Measurements from ENCODE around the gene SYNGR4. TPM values are rescaled to one million over a fixed set of nuclear protein-coding genes. Genes with fewer than 3 reads are reported as not detected.

The SYNGR4 gene
- total RNA-seq, 1 experiment from 2014 or later: not detected

DNA sequence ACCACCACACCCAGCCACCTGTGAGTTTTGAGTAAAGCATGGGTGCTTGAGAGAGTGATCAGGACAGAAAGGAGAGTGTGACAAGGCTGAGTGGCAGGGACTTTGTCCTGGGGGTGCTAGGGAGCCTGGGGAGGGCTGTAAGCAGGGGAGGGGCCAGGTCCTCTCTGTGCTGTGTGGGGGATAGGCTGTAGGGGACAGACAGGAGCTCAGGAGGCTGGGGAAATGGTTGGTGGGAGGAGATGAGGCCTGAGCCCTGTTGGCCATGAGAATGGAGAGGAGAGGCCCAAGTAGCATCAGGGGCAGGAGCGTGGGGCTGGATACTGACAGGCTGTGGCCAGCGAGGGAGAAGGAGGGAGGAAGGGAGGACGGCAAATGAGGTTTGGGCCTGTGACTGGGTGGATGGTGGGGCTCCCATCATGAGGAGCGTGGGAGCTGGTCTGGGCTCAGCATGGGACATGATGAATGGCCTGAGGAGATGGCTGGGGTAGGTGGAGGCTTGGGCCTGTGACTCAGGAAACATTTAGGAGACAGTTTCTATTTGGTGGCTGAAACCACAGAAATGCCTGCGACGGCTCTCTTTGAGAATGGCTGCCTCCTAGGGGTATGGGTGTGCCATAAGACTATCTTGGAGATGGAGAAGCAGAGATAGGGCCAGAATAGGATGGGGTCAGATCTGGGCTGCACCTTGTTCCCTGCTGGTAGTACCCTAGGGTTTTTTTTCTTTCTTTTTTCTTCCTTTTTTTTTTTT lies 54.3 kb downstream of the SYNGR4 start (continued):
- TF ChIP-seq, protein P1, sequence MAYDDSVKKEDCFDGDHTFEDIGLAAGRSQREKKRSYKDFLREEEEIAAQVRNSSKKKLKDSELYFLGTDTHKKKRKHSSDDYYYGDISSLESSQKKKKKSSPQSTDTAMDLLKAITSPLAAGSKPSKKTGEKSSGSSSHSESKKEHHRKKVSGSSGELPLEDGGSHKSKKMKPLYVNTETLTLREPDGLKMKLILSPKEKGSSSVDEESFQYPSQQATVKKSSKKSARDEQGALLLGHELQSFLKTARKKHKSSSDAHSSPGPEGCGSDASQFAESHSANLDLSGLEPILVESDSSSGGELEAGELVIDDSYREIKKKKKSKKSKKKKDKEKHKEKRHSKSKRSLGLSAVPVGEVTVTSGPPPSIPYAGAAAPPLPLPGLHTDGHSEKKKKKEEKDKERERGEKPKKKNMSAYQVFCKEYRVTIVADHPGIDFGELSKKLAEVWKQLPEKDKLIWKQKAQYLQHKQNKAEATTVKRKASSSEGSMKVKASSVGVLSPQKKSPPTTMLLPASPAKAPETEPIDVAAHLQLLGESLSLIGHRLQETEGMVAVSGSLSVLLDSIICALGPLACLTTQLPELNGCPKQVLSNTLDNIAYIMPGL (CRISPR knock-in tag; IDR thresholded peaks at IDR 0.05): no peak
- TF ChIP-seq, protein P2, sequence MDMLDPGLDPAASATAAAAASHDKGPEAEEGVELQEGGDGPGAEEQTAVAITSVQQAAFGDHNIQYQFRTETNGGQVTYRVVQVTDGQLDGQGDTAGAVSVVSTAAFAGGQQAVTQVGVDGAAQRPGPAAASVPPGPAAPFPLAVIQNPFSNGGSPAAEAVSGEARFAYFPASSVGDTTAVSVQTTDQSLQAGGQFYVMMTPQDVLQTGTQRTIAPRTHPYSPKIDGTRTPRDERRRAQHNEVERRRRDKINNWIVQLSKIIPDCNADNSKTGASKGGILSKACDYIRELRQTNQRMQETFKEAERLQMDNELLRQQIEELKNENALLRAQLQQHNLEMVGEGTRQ (CRISPR knock-in tag; IDR thresholded peaks at IDR 0.05): no peak
- TF ChIP-seq ZBTB21 (CRISPR knock-in tag; IDR thresholded peaks at IDR 0.05; ENCODE audit: borderline replicate concordance): no peak

DNA sequence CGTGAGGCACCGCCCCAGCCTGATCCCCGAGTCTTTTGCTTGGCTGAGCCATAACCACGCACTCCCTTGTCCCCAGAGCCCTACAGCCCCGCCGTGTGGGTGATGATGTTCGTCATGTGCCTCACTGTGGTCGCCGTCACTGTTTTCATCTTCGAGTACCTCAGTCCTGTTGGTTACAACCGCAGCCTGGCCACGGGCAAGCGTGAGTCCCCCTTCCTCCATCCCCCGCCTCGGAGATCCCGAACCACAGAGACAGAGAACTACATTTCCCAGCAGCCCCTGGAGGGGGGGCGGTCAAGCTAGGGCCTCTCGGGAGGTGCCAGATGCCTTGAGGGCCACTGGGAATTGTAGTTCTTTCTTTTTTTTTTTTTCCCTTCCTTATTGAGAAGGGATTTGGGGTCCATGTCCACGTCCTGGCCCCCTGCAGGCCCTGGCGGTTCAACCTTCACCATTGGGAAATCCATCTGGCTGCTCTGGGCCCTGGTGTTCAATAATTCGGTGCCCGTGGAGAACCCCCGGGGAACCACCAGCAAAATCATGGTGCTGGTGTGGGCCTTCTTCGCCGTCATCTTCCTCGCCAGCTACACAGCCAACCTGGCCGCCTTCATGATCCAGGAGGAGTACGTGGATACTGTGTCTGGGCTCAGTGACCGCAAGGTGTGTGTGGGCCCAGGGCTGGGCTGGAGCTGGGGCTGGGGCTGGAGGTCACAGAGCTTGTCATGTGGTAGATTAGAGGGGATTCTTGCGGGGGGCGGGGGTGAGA lies 55.2 kb downstream of the SYNGR4 start:
- Mint-ChIP-seq H3K27ac (peak overlapping the region; percentile 87), H3K9me3 (no peaks in the 10 kb centered on the region), H3K4me3 (peak overlapping the region; percentile 36), H3K4me1 (peaks cover 21% of the 10 kb centered on the region), H3K27me3 (ENCODE audit: low read depth) (no peaks in the 10 kb centered on the region), H3K36me3 (peaks cover 34% of the 10 kb centered on the region)
- peak; percentile 55 for ATAC-seq
- ChIA-PET CTCF (interaction anchor here (0.6 to 7.6 kb wide), 6 partner anchors 11 to 87 kb away, joined by 3 to 70 read pairs (median 4); partner anchors contain the start of gene KDELR1), POLR2A (interaction anchor here (1.7 kb wide), 1 partner anchor 19 kb away, joined by 6 read pairs; no protein-coding TSS in a partner anchor)
- peak; percentile 91 for TF ChIP-seq SP1 (CRISPR knock-in tag; conservative IDR thresholded peaks at IDR 0.05)
- TF ChIP-seq CREB1 (CRISPR knock-in tag; IDR thresholded peaks at IDR 0.05): no peak
- no peak for TF ChIP-seq FOXK1 (CRISPR knock-in tag; IDR thresholded peaks at IDR 0.05)
- peak; percentile 88 for DNase-seq (ENCODE audit: low spot score)

DNA sequence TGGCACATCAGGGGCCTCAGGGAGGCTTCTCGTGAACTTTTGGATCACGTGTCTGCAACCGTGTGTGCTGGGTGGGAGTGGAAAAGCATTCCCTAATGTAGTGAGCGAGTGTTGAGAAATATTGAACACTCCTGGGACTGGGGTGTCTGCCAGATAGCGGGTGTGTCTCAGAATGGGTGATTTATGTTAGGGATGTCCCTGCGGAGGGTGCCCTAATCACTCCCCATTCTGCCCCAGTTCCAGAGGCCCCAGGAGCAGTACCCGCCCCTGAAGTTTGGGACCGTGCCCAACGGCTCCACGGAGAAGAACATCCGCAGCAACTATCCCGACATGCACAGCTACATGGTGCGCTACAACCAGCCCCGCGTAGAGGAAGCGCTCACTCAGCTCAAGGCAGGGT lies 57.4 kb downstream of the SYNGR4 start:
- ChIA-PET CTCF (interaction anchor here (1.1 kb wide), 1 partner anchor 20 kb away, joined by 4 read pairs; no protein-coding TSS in a partner anchor), POLR2A (no interaction called here)
- H3K27ac Mint-ChIP-seq: no peak overlapping the region
- no peaks in the 10 kb centered on the region for H3K27me3 Mint-ChIP-seq (ENCODE audit: low read depth)
- H3K9me3 Mint-ChIP-seq: no peaks in the 10 kb centered on the region
- ATAC-seq (no peak), DNase-seq (ENCODE audit: low spot score) (no peak)
- peaks cover 18% of the 10 kb centered on the region for H3K4me1 Mint-ChIP-seq
- no peak for TF ChIP-seq KAT7 (CRISPR knock-in tag; IDR thresholded peaks at IDR 0.05; ENCODE audit: borderline replicate concordance)
- TF ChIP-seq OVOL2 (CRISPR knock-in tag; IDR thresholded peaks at IDR 0.05; ENCODE audit: borderline replicate concordance): no peak
- no peak for TF ChIP-seq MXD4 (CRISPR knock-in tag; IDR thresholded peaks at IDR 0.05; ENCODE audit: borderline replicate concordance)
- TF ChIP-seq SP1 (CRISPR knock-in tag; conservative IDR thresholded peaks at IDR 0.05): no peak
- TF ChIP-seq NR2C2 (CRISPR knock-in tag; IDR thresholded peaks at IDR 0.05): no peak
- no peak for TF ChIP-seq JUN (CRISPR knock-in tag; IDR thresholded peaks at IDR 0.05)
- no peak for TF ChIP-seq ZBTB21 (CRISPR knock-in tag; IDR thresholded peaks at IDR 0.05; ENCODE audit: borderline replicate concordance)
- TF ChIP-seq RORB (CRISPR knock-in tag; IDR thresholded peaks at IDR 0.05): no peak
- TF ChIP-seq, protein P3, sequence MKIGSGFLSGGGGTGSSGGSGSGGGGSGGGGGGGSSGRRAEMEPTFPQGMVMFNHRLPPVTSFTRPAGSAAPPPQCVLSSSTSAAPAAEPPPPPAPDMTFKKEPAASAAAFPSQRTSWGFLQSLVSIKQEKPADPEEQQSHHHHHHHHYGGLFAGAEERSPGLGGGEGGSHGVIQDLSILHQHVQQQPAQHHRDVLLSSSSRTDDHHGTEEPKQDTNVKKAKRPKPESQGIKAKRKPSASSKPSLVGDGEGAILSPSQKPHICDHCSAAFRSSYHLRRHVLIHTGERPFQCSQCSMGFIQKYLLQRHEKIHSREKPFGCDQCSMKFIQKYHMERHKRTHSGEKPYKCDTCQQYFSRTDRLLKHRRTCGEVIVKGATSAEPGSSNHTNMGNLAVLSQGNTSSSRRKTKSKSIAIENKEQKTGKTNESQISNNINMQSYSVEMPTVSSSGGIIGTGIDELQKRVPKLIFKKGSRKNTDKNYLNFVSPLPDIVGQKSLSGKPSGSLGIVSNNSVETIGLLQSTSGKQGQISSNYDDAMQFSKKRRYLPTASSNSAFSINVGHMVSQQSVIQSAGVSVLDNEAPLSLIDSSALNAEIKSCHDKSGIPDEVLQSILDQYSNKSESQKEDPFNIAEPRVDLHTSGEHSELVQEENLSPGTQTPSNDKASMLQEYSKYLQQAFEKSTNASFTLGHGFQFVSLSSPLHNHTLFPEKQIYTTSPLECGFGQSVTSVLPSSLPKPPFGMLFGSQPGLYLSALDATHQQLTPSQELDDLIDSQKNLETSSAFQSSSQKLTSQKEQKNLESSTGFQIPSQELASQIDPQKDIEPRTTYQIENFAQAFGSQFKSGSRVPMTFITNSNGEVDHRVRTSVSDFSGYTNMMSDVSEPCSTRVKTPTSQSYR (CRISPR knock-in tag; IDR thresholded peaks at IDR 0.05): no peak
- TF ChIP-seq, protein P4, sequence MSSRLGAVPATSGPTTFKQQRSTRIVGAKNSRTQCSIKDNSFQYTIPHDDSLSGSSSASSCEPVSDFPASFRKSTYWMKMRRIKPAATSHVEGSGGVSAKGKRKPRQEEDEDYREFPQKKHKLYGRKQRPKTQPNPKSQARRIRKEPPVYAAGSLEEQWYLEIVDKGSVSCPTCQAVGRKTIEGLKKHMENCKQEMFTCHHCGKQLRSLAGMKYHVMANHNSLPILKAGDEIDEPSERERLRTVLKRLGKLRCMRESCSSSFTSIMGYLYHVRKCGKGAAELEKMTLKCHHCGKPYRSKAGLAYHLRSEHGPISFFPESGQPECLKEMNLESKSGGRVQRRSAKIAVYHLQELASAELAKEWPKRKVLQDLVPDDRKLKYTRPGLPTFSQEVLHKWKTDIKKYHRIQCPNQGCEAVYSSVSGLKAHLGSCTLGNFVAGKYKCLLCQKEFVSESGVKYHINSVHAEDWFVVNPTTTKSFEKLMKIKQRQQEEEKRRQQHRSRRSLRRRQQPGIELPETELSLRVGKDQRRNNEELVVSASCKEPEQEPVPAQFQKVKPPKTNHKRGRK (CRISPR knock-in tag; IDR thresholded peaks at IDR 0.05; ENCODE audit: borderline replicate concordance): no peak
- no peak for TF ChIP-seq ZNF263 (CRISPR knock-in tag; IDR thresholded peaks at IDR 0.05; ENCODE audit: low read depth)
- no peak for TF ChIP-seq ELF4 (CRISPR knock-in tag; IDR thresholded peaks at IDR 0.05; ENCODE audit: low read depth)
- TF ChIP-seq, protein P5, sequence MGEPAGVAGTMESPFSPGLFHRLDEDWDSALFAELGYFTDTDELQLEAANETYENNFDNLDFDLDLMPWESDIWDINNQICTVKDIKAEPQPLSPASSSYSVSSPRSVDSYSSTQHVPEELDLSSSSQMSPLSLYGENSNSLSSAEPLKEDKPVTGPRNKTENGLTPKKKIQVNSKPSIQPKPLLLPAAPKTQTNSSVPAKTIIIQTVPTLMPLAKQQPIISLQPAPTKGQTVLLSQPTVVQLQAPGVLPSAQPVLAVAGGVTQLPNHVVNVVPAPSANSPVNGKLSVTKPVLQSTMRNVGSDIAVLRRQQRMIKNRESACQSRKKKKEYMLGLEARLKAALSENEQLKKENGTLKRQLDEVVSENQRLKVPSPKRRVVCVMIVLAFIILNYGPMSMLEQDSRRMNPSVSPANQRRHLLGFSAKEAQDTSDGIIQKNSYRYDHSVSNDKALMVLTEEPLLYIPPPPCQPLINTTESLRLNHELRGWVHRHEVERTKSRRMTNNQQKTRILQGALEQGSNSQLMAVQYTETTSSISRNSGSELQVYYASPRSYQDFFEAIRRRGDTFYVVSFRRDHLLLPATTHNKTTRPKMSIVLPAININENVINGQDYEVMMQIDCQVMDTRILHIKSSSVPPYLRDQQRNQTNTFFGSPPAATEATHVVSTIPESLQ (CRISPR knock-in tag; IDR thresholded peaks at IDR 0.05): no peak
- no peak overlapping the region for H3K4me3 Mint-ChIP-seq
- peaks cover 29% of the 10 kb centered on the region for H3K36me3 Mint-ChIP-seq

Measured in WTC11 (cell line).